ENCODE results near the gene OLFM2. TPM values are rescaled to one million over a fixed set of nuclear protein-coding genes. Genes with fewer than 3 reads are reported as not detected.
"Not testable (repeated sequence)": the region's sequence is repeated elsewhere in the genome, so short reads cannot be mapped to it uniquely, and the experiment has no call there.

Gene OLFM2
- not detected in 2 replicates for total RNA-seq (2014; rRNA removed; shearing (Covaris generic))

GRCh38 chr19:9936326-9937000 is at the start of gene OLFM2:
Gene OLFM2 (minus strand): TSS chr19:9936515. CDS start chr19:9936366, 149 bp downstream.
- no peak for DNase-seq (ENCODE audit: low spot score)

- no peak for DNase-seq (ENCODE audit: low spot score)
These were observed 45.3 kb upstream of the OLFM2 start for GRCh38 chr19:9981406-9982260.

GRCh38 chr19:9972103-9972502 is 35.8 kb upstream of the OLFM2 start:
- no peak for DNase-seq (ENCODE audit: low spot score)

GRCh38 chr19:9971166-9971897 is 35.0 kb upstream of the OLFM2 start:
- no peak for DNase-seq (ENCODE audit: low spot score)

GRCh38 chr19:9970481-9970880 is 34.2 kb upstream of the OLFM2 start:
- DNase-seq (ENCODE audit: low spot score) = no peak

- no peak for DNase-seq (ENCODE audit: low spot score)
These were observed 33.3 kb upstream of the OLFM2 start for GRCh38 chr19:9969688-9969975.

- no peak for DNase-seq (ENCODE audit: low spot score)
These were observed 32.7 kb upstream of the OLFM2 start for GRCh38 chr19:9968820-9969687.

- DNase-seq (ENCODE audit: low spot score) = no peak
These were observed 31.0 kb upstream of the OLFM2 start for GRCh38 chr19:9967326-9967725.

- no peak for DNase-seq (ENCODE audit: low spot score)
These were observed 30.1 kb upstream of the OLFM2 start for GRCh38 chr19:9966448-9966847.

GRCh38 chr19:9966024-9966423 is 29.7 kb upstream of the OLFM2 start:
- DNase-seq (ENCODE audit: low spot score) = no peak

GRCh38 chr19:9962623-9963290 is 26.4 kb upstream of the OLFM2 start:
- DNase-seq (ENCODE audit: low spot score) = no peak

- no peak for DNase-seq (ENCODE audit: low spot score)
These were observed 24.8 kb upstream of the OLFM2 start for GRCh38 chr19:9961103-9961502.

- no peak for DNase-seq (ENCODE audit: low spot score)
These were observed 22.1 kb upstream of the OLFM2 start for GRCh38 chr19:9958379-9958821.

GRCh38 chr19:9956956-9957355 is 20.6 kb upstream of the OLFM2 start:
- DNase-seq (ENCODE audit: low spot score) = no peak

- no peak for DNase-seq (ENCODE audit: low spot score)
These were observed 17.7 kb upstream of the OLFM2 start for GRCh38 chr19:9953802-9954542.

GRCh38 chr19:9952276-9952675 is 16.0 kb upstream of the OLFM2 start:
- no peak for DNase-seq (ENCODE audit: low spot score)

- no peak for DNase-seq (ENCODE audit: low spot score)
These were observed 11.1 kb upstream of the OLFM2 start for GRCh38 chr19:9947441-9947840.

GRCh38 chr19:9946528-9947125 is 10.3 kb upstream of the OLFM2 start:
- not testable (repeated sequence) for DNase-seq (ENCODE audit: low spot score)

GRCh38 chr19:9945319-9945966 is 9.1 kb upstream of the OLFM2 start:
- peak; percentile 3 for DNase-seq (ENCODE audit: low spot score)

Data from HT-29 (cell line).